ENCODE results near the gene COL18A1.

Gene COL18A1

GRCh38 chr21:45482899-45483821, 78.2 kb downstream of the COL18A1 start:
- DNase-seq, result no peak

GRCh38 chr21:45484318-45484717, 79.4 kb downstream of the COL18A1 start:
- no peak for DNase-seq

DNA sequence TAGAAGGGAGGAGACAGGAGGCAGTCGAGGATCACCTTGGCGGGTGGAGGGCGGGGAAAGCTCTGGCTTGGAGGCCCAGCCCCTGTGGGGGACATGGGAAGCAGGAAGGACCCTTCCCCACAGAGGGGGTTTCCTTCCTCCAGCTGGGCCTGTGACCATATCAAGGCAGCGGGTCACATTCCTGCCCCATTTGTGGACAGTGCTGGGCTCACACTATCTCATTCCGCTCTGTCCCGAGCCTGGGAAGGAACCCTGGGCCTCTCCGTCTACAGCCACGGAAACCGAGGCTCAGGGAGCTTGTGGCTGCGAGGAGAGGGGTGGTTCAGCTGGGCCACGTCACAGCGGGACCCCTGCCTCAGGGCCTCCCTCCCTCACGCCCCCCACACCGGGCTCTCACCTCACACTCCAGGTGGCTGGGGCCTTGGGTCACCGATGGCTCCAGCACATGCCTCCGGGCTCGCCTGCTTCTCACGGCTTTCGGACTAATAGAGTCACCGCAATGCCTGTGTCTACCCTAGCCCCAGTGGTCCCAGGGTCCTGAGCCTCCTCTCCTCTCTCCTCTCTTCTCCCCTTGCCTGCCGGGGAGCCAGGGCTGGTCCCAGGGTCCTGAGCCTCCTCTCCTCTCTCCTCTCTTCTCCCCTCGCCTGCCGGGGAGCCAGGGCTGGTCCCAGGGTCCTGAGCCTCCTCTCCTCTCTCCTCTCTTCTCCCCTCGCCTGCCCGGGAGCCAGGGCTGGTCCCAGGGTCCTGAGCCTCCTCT, 80.9 kb downstream of the COL18A1 start:
- DNase-seq, result no peak

- no peak for DNase-seq
Observed at GRCh38 chr21:45486443-45487160, 81.6 kb downstream of the COL18A1 start.

- DNase-seq, result no peak
Observed at GRCh38 chr21:45487161-45487806, 82.3 kb downstream of the COL18A1 start.

- no peak for DNase-seq
Observed at GRCh38 chr21:45487891-45488600, 83.1 kb downstream of the COL18A1 start.

DNA sequence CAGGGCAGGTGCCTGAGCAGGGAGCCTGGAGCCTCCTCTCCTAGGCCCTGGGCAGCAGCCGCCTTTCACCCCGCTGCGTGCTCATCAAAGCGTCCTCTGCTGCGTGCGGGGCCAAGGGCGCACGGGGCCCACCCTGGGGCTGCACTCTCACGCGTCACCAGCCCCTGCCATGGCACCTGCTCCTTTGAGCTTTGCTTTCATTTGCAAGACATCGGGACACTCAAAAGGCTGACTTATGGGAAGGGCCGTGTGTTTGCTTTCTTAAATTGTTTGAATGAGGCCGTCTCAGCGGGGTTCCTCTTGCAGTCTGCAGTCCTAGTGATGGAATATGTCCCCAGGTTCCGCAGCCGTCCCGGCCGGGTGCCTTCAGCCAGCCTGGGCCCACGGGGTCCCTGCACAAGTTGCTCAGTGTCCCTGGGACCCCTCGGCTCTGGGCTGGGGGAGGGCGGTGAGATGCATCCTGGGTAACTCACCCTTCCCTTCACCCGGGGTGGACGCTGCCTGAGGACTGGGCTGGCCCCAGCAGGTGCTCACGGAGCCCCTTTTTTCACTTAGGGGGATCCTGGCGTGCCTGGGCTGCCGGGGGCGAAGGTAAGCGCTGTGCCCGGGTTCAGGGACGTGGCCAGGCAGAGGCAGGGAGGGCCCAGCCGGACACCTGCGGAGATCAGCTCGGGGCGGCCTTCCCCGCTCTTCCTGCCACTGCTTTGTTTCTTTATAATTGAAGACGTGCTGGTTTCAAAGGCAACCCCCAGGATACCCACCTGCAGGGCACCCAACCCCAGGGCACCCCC, 84.2 kb downstream of the COL18A1 start:
- DNase-seq, result no peak

DNA sequence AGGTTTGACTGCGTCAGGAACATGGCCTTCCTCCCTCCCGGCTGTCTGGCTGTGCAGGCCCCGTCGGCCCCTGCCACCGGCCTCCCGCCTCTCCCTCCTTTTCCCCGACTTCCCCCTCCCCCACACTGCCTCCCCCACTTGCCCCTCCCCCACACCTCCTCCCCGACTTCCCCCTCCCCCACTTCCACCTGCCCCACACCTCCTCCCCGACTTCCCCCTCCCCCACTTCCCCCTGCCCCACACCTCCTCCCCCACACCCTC, 84.7 kb downstream of the COL18A1 start:
- no peak for DNase-seq

GRCh38 chr21:45490049-45490731, 85.2 kb downstream of the COL18A1 start:
- no peak for DNase-seq

DNA sequence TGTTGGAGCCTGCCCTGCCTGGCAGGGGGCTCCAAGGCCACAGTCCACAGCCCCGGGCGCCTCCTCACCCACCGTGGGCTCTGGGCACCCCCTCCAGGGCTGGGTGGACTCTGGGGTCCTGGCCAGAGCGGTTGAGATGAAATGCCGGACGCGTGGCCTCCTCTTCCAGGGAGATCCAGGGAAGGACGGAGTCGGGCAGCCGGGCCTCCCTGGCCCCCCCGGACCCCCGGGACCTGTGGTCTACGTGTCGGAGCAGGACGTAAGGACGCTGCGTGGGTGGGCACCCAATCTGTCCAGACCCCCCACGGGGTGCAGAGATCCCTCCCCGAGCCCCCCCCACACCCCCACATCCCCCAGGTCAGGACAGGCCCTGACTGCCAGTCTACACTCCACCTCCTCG, 86.1 kb downstream of the COL18A1 start:
- DNase-seq, result no peak

DNA sequence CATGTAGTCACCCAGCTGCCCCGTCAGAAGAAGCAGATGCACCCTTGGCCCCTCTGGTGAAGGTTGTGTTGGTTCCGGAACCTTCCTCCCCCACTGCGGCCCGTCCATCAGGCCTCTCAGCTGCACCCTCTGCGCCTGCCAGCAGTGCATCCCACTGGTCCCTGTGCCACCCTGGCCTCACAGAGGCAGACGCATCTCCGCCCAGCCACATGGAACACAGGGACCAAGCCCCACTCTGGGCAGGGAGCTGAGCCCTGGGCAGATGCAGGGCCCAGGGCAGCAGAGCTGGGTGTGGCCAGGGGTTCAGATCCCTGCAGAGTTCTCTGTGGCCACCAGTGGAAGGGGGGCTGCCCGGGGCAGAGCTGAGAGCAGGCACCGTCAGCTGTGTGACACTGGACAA, 86.7 kb downstream of the COL18A1 start:
- no peak for DNase-seq

DNA sequence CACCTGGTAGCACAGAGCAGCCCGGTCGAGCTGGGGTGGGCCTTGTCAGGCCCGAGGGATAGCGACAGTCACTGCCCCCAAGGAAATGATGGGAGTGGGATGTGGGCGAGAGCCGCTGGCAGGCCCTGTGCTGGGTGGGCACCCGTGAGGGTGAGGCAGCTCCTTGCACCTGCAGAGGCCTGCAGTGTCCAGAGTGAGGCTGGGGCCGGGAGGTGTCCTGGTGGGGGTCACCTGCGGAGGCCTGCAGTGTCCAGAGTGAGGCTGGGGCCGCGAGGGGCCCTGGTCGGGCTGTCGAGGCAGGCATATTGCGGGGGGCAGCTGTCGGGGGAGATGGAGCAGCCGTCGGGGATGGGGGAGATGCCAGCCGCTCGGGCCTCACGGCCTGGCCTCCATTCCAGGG, 87.8 kb downstream of the COL18A1 start:
- no peak for DNase-seq

DNA sequence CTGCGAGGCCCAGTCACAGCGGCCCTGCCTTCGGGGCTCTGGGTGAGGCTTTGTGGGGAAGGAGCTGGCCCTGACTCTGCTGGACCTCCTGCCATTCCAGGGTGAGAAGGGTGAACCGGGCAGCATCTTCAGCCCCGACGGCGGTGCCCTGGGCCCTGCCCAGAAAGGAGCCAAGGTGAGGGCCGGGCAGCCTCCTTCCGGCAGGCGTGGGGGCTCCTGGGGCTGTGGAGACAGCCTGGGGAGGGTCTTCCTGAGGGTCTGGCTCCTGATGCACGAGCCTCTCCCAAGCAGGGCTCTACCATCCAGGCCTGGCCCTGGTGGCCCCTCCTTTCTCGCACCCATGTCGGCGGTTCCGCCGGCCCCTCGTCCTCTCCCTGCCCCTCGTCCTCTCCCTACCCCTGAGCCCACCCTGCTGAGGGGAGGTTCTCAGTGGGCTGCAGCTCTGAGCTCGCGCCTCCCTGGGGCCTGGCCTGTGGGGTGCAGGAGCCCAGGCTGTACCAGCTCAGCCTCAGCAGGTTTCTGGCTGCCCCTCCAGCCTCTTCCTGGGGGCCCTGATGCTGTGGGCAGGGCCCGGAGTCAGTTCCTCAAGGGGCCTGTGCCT, 88.5 kb downstream of the COL18A1 start:
- no peak for DNase-seq

GRCh38 chr21:45494135-45494850, 89.3 kb downstream of the COL18A1 start:
- no peak for DNase-seq

- no peak for DNase-seq
Observed at GRCh38 chr21:45494851-45495680, 90.1 kb downstream of the COL18A1 start.

GRCh38 chr21:45496151-45496967, 91.4 kb downstream of the COL18A1 start:
- no peak for DNase-seq

DNA sequence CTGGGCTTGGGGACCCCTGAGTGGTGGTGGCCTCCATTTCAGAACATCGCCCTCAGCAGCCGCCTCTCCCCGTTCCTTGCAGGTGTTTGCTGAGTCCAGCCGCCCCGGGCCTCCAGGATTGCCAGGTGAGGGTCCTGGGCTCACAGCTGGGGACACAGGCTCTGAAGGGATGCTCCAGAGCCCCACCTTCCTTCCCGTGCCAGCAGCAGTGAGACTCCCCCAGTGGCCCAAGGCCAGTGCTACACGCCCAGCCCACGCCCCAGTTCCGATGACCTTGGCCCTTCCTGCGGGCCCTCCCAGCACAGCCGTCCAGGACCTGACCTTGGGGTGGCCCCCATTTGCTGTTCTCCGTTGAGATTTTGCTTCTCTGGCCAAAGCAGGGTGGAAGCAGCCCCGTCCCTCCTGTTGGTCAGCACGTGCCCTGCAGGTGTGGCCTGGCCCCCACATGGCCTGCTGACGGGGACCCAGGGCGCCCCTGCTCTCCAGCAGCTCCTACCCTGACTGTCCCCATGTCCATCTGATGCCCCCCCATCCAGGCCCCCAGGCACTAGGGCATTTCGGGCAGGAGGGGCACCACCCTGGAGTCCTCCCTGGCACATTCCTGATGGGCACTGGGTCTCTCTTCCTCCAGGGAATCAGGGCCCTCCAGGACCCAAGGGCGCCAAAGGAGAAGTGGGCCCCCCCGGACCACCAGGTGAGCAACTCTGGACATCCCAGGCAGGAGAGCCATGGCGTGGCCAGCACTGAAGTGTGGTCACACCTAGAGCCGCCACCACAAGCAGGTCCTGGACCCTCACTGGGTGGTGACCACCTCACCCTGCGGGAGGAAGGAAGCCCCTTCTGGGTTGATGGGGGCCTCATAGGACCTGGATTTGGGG, 92.2 kb downstream of the COL18A1 start:
- DNase-seq, result no peak

All from activated CD4-positive, CD25-positive, alpha-beta regulatory T cell treated with anti-CD3 and anti-CD28 coated beads, Interleukin-2, amount 50 U/mL, for 72 hours (primary cell).